Stomach (tissue), 4 donors: Measurements from ENCODE around the gene OR6B1.

Experiments used
- EP300 ChIP-seq: sonication (generic); formaldehyde crosslinking; IDR thresholded peaks from one replicate; pipeline ENCODE4 v1.6.1; 2017; ENCODE audit warnings: antibody characterized with exemption
- POLR2A ChIP-seq, 4 donors: fragments of 450-650 bp; IDR thresholded peaks; one replicate each; pipeline ENCODE4 v1.6.1; 2016; ENCODE audit warnings: antibody characterized with exemption in 4 of 4, control low read depth in 2 of 4, mild to moderate bottlenecking in 1 of 4, moderate library complexity in 1 of 4
- TF ChIP-seq, protein P1 (sequence below), 7 experiments: fragments of 450-650 bp in 4 of 7; fragments of 200-600 bp in 3 of 7; sonication (generic) in 3 of 7; IDR thresholded peaks; one replicate each; pipeline ENCODE4 v1.5.1; 2016 to 2019; ENCODE audit warnings: antibody characterized with exemption in 7 of 7, control low read depth in 2 of 7, mild to moderate bottlenecking in 1 of 7

DNA sequence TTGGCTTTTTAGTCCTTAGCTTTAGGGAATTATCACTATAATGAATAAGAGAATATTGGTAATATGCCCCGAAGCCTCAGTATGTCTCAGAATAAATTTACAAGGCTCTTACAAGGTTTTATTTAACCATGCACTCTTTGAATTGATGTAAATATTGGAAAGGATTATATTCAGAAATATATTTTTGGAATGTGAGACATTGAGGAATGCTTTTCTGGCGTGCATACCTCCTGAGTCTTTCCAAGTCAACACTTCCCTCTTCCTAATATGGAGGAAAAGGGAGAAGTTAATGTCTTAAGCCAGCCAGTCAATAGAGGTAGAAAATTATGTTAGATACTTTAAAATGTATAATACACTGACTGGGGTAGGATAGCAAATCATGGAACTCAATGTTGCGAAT, 46.7 kb upstream of the OR6B1 start:
- TF ChIP-seq POLR2A (IDR thresholded peaks at IDR 0.05), result no peak
- TF ChIP-seq EP300, result no peak
- TF ChIP-seq, protein P1, sequence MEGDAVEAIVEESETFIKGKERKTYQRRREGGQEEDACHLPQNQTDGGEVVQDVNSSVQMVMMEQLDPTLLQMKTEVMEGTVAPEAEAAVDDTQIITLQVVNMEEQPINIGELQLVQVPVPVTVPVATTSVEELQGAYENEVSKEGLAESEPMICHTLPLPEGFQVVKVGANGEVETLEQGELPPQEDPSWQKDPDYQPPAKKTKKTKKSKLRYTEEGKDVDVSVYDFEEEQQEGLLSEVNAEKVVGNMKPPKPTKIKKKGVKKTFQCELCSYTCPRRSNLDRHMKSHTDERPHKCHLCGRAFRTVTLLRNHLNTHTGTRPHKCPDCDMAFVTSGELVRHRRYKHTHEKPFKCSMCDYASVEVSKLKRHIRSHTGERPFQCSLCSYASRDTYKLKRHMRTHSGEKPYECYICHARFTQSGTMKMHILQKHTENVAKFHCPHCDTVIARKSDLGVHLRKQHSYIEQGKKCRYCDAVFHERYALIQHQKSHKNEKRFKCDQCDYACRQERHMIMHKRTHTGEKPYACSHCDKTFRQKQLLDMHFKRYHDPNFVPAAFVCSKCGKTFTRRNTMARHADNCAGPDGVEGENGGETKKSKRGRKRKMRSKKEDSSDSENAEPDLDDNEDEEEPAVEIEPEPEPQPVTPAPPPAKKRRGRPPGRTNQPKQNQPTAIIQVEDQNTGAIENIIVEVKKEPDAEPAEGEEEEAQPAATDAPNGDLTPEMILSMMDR (IDR thresholded peaks at IDR 0.05), result no peak
